SK-N-SH treated with all-trans-retinoic acid at 6 μM for 48 hours (cell line): Measurements from ENCODE around the gene NEAT1.

Experiments
- OSR1 ChIP-seq: fragments of 250-450 bp; sonication (Bioruptor Pico); IDR thresholded peaks from 2 replicates; pipeline ENCODE4 v1.8.0; 2022; ENCODE audit warnings: moderate library complexity, mild to moderate bottlenecking, inconsistent platforms
- TSHZ2 ChIP-seq: fragments of 250-450 bp; sonication (Bioruptor Pico); IDR thresholded peaks from 2 replicates; pipeline ENCODE4 v1.5.0; 2020; ENCODE audit warnings: mild to moderate bottlenecking, moderate library complexity
- ZC3H10 ChIP-seq: fragments of 250-450 bp; sonication (Bioruptor Pico); IDR thresholded peaks from 2 replicates; pipeline ENCODE4 v1.5.1; 2021; ENCODE audit warnings: mild to moderate bottlenecking, moderate library complexity
- ZFP3 ChIP-seq: fragments of 250-450 bp; sonication (Bioruptor Pico); IDR thresholded peaks from 2 replicates; pipeline ENCODE4 v1.5.0; 2020; ENCODE audit warnings: mild to moderate bottlenecking, moderate library complexity
- ZNF8 ChIP-seq: fragments of 450-650 bp; formaldehyde crosslinking; IDR thresholded peaks from 2 replicates; pipeline ENCODE4 v1.5.0; 2020; ENCODE audit warnings: mild to moderate bottlenecking, moderate library complexity
- TF ChIP-seq, protein P1 (sequence below): fragments of 250-450 bp; sonication (Bioruptor Pico); IDR thresholded peaks from 2 replicates; pipeline ENCODE4 v1.8.0; 2020; ENCODE audit warnings: mild to moderate bottlenecking, moderate library complexity, borderline replicate concordance

DNA sequence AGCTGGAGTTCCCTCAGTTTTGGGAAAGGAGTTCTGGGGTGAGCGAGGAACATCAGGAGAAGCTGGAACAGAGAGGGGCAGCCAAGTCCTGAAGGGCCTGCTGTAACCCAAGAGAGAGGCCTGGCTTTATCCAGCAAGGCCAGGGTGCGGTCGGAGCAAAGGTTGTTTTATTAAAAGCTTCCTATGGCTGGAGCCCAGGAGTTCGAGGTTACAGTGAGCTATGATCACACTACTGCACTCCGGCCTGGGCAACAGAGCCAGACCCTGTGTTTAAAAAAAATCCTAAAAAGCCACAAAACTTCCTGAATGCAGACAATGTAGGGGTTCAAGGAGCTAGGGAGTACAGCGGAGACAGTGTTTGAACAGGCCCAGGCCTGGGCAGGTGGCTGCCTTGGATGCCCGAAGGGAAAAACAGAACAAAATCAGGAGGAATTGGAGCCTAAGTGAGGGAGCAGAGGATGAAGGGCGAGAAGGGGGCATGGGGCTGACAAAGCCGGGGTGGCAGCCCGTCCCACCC is 54.1 kb downstream of the NEAT1 start:
- TF ChIP-seq ZNF8 (no peak), ZFP3 (CRISPR knock-in tag) (no peak), OSR1 (CRISPR knock-in tag) (no peak), TSHZ2 (CRISPR knock-in tag) (no peak), ZC3H10 (CRISPR knock-in tag) (no peak)
- TF ChIP-seq, protein P1, sequence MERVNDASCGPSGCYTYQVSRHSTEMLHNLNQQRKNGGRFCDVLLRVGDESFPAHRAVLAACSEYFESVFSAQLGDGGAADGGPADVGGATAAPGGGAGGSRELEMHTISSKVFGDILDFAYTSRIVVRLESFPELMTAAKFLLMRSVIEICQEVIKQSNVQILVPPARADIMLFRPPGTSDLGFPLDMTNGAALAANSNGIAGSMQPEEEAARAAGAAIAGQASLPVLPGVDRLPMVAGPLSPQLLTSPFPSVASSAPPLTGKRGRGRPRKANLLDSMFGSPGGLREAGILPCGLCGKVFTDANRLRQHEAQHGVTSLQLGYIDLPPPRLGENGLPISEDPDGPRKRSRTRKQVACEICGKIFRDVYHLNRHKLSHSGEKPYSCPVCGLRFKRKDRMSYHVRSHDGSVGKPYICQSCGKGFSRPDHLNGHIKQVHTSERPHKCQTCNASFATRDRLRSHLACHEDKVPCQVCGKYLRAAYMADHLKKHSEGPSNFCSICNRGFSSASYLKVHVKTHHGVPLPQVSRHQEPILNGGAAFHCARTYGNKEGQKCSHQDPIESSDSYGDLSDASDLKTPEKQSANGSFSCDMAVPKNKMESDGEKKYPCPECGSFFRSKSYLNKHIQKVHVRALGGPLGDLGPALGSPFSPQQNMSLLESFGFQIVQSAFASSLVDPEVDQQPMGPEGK (CRISPR knock-in tag) = no peak
